HEK293 (cell line): Measurements from ENCODE around the gene ARL6IP5.

Experiments
- BCL6B ChIP-seq: fragments of 450-650 bp; formaldehyde crosslinking; IDR thresholded peaks from 2 replicates; pipeline ENCODE4 v1.5.1; 2017; ENCODE audit warnings: missing biosample characterization, missing genetic modification characterization
- FEZF1 ChIP-seq: fragments of 450-650 bp; formaldehyde crosslinking; IDR thresholded peaks from 2 replicates; pipeline ENCODE4 v1.5.1; 2016; ENCODE audit warnings: missing biosample characterization, missing genetic modification characterization
- GFI1B ChIP-seq: fragments of 450-650 bp; formaldehyde crosslinking; IDR thresholded peaks from 2 replicates; pipeline ENCODE4 v1.5.1; 2016; ENCODE audit warnings: missing biosample characterization, missing genetic modification characterization
- GLIS1 ChIP-seq: fragments of 450-650 bp; formaldehyde crosslinking; IDR thresholded peaks from 2 replicates; pipeline ENCODE4 v1.5.1; 2016; ENCODE audit warnings: missing biosample characterization, missing genetic modification characterization
- KLF16 ChIP-seq: fragments of 450-650 bp; formaldehyde crosslinking; IDR thresholded peaks from 2 replicates; pipeline ENCODE4 v1.5.1; 2017; ENCODE audit warnings: missing biosample characterization, missing genetic modification characterization
- KLF17 ChIP-seq: fragments of 450-650 bp; formaldehyde crosslinking; IDR thresholded peaks from 2 replicates; pipeline ENCODE4 v1.5.1; 2016; ENCODE audit warnings: missing biosample characterization, missing genetic modification characterization
- MZF1 ChIP-seq: fragments of 450-650 bp; formaldehyde crosslinking; IDR thresholded peaks from 2 replicates; pipeline ENCODE4 v1.5.1; 2017; ENCODE audit warnings: missing biosample characterization, missing genetic modification characterization, borderline replicate concordance
- SP2 ChIP-seq: fragments of 450-650 bp; formaldehyde crosslinking; IDR thresholded peaks from 2 replicates; pipeline ENCODE4 v1.5.1; 2016; ENCODE audit warnings: missing biosample characterization, missing genetic modification characterization
- YY1 ChIP-seq: fragments of 450-650 bp; formaldehyde crosslinking; IDR thresholded peaks from 2 replicates; pipeline ENCODE4 v1.5.1; 2018; ENCODE audit warnings: missing biosample characterization, missing genetic modification characterization
- ZBTB17 ChIP-seq: fragments of 450-650 bp; formaldehyde crosslinking; IDR thresholded peaks from 2 replicates; pipeline ENCODE4 v1.5.1; 2016; ENCODE audit warnings: missing biosample characterization, missing genetic modification characterization
- ZNF121 ChIP-seq: fragments of 450-650 bp; formaldehyde crosslinking; IDR thresholded peaks from 2 replicates; pipeline ENCODE4 v1.5.1; 2016; ENCODE audit warnings: missing biosample characterization, missing genetic modification characterization
- ZNF140 ChIP-seq: fragments of 450-650 bp; formaldehyde crosslinking; IDR thresholded peaks from 2 replicates; pipeline ENCODE4 v1.5.1; 2016; ENCODE audit warnings: missing biosample characterization, missing genetic modification characterization
- ZNF175 ChIP-seq: fragments of 450-650 bp; formaldehyde crosslinking; IDR thresholded peaks from 2 replicates; pipeline ENCODE4 v1.5.1; 2016; ENCODE audit warnings: missing biosample characterization, missing genetic modification characterization
- ZNF274 ChIP-seq, 2 experiments: fragments of 200-500 bp in 1 of 2; fragments of 450-650 bp in 1 of 2; sonication (Bioruptor generic) in 1 of 2; formaldehyde crosslinking in 1 of 2; IDR thresholded peaks; 2 replicates each; pipeline versions ENCODE4 v1.5.1 to v1.6.1; 2014 to 2016; ENCODE audit warnings: borderline replicate concordance in 1 of 2, inconsistent platforms in 1 of 2, low read length in 1 of 2, missing biosample characterization in 1 of 2, missing genetic modification characterization in 1 of 2
- ZNF518A ChIP-seq: fragments of 450-650 bp; formaldehyde crosslinking; conservative IDR thresholded peaks from 2 replicates; pipeline ENCODE4 v1.5.1; 2016; ENCODE audit warnings: low read depth, missing biosample characterization, missing genetic modification characterization
- ZNF623 ChIP-seq: fragments of 450-650 bp; formaldehyde crosslinking; IDR thresholded peaks from 2 replicates; pipeline ENCODE4 v1.5.1; 2016; ENCODE audit warnings: missing biosample characterization, missing genetic modification characterization
- ZNF629 ChIP-seq: fragments of 450-650 bp; formaldehyde crosslinking; IDR thresholded peaks from 2 replicates; pipeline ENCODE4 v1.5.1; 2017; ENCODE audit warnings: missing biosample characterization, missing genetic modification characterization
- ZNF639 ChIP-seq: fragments of 450-650 bp; formaldehyde crosslinking; IDR thresholded peaks from 2 replicates; pipeline ENCODE4 v1.5.1; 2016; ENCODE audit warnings: missing biosample characterization, missing genetic modification characterization
- TF ChIP-seq, protein P1 (sequence below): fragments of 450-650 bp; formaldehyde crosslinking; IDR thresholded peaks from 2 replicates; pipeline ENCODE4 v1.5.1; 2016; ENCODE audit warnings: missing biosample characterization, missing genetic modification characterization
- TF ChIP-seq, protein P2 (sequence below): fragments of 450-650 bp; formaldehyde crosslinking; IDR thresholded peaks from 2 replicates; pipeline ENCODE4 v1.5.1; 2016; ENCODE audit warnings: missing biosample characterization, missing genetic modification characterization
- TF ChIP-seq, protein P3 (sequence below): IDR thresholded peaks from 2 replicates; pipeline ENCODE4 v1.6.1; 2011; ENCODE audit warnings: mild to moderate bottlenecking, low read depth, low read length, borderline replicate concordance

The ARL6IP5 gene

DNA sequence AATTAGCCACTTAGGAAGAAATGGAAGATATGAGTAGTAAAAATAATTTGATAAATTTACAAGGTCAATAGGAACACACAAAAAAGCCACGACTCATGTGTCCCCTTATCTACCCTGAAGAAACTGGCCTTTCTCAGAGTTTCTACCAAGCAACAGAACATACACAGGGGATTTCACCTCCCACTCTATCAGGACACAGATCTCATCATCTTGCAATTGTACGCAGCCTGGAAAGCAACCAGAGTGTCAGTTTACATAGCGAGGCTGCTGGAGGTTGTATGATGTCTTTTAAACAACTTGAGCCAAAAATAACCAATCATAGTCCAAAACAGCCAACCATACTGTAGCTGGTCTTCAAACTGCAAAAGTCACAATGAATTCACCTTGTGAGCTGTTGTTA lies 57.4 kb downstream of the ARL6IP5 start (continued):
- TF ChIP-seq BCL6B (tag by site-specific recombination): no peak
- TF ChIP-seq ZNF121 (tag by site-specific recombination): no peak
- no peak for TF ChIP-seq ZNF274 (IDR thresholded peaks at IDR 0.05; ENCODE audit: low read length)
- no peak for TF ChIP-seq ZNF274 (tag by site-specific recombination; IDR thresholded peaks at IDR 0.05; ENCODE audit: borderline replicate concordance)
- TF ChIP-seq KLF17 (tag by site-specific recombination): no peak
- peak; percentile 35; the same call in 1 of the 2 replicates for TF ChIP-seq FEZF1
- no peak for TF ChIP-seq ZNF639
- TF ChIP-seq GFI1B: no peak
- TF ChIP-seq GLIS1: peak; percentile 80
- TF ChIP-seq, protein P1, sequence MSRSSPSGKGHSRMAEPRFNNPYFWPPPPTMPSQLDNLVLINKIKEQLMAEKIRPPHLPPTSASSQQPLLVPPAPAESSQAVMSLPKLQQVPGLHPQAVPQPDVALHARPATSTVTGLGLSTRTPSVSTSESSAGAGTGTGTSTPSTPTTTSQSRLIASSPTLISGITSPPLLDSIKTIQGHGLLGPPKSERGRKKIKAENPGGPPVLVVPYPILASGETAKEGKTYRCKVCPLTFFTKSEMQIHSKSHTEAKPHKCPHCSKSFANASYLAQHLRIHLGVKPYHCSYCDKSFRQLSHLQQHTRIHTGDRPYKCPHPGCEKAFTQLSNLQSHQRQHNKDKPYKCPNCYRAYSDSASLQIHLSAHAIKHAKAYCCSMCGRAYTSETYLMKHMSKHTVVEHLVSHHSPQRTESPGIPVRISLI (tag by site-specific recombination): no peak
- TF ChIP-seq ZNF175 (tag by site-specific recombination): no peak
- no peak for TF ChIP-seq SP2 (tag by site-specific recombination)
- peak; percentile 50; the same call in 1 of the 2 replicates for TF ChIP-seq MZF1 (tag by site-specific recombination)
- TF ChIP-seq ZNF623 (tag by site-specific recombination): no peak
- no peak for TF ChIP-seq ZNF518A
- TF ChIP-seq, protein P2, sequence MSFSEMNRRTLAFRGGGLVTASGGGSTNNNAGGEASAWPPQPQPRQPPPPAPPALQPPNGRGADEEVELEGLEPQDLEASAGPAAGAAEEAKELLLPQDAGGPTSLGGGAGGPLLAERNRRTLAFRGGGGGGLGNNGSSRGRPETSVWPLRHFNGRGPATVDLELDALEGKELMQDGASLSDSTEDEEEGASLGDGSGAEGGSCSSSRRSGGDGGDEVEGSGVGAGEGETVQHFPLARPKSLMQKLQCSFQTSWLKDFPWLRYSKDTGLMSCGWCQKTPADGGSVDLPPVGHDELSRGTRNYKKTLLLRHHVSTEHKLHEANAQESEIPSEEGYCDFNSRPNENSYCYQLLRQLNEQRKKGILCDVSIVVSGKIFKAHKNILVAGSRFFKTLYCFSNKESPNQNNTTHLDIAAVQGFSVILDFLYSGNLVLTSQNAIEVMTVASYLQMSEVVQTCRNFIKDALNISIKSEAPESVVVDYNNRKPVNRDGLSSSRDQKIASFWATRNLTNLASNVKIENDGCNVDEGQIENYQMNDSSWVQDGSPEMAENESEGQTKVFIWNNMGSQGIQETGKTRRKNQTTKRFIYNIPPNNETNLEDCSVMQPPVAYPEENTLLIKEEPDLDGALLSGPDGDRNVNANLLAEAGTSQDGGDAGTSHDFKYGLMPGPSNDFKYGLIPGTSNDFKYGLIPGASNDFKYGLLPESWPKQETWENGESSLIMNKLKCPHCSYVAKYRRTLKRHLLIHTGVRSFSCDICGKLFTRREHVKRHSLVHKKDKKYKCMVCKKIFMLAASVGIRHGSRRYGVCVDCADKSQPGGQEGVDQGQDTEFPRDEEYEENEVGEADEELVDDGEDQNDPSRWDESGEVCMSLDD (tag by site-specific recombination): no peak
- no peak for TF ChIP-seq YY1
- TF ChIP-seq, protein P3, sequence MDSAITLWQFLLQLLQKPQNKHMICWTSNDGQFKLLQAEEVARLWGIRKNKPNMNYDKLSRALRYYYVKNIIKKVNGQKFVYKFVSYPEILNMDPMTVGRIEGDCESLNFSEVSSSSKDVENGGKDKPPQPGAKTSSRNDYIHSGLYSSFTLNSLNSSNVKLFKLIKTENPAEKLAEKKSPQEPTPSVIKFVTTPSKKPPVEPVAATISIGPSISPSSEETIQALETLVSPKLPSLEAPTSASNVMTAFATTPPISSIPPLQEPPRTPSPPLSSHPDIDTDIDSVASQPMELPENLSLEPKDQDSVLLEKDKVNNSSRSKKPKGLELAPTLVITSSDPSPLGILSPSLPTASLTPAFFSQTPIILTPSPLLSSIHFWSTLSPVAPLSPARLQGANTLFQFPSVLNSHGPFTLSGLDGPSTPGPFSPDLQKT: no peak
- no peak for TF ChIP-seq KLF16 (tag by site-specific recombination)
- TF ChIP-seq ZNF140 (tag by site-specific recombination): no peak
- TF ChIP-seq ZNF629 (tag by site-specific recombination): 0 out of 2 replicates have a peak, but pooled peaks have one; percentile 19
- TF ChIP-seq ZBTB17 (tag by site-specific recombination): peak; percentile 29; the same call in 1 of the 2 replicates
